ENCODE data around the gene RPL38. TPM values are rescaled to one million over a fixed set of nuclear protein-coding genes. Genes with fewer than 3 reads are reported as not detected.

RPL38 gene
- total RNA-seq, 1 donor, result 649 TPM

GRCh38 chr17:74233937-74234336 is 30.5 kb downstream of the RPL38 start:
- DNase-seq (ENCODE audit: low read depth), result no peak
- H3K4me3 ChIP-seq (ENCODE audit: low read depth, low read length), result no peak overlapping the region
- no peak for TF ChIP-seq CTCF (IDR thresholded peaks at IDR 0.05; ENCODE audit: insufficient read depth, low read depth, low read length)

- H3K4me3 ChIP-seq (ENCODE audit: low read depth, low read length), result no peak overlapping the region
- TF ChIP-seq CTCF (IDR thresholded peaks at IDR 0.05; ENCODE audit: insufficient read depth, low read depth, low read length), result no peak
- DNase-seq (ENCODE audit: low read depth), result no peak
Observed at GRCh38 chr17:74234486-74234885, 31.0 kb downstream of the RPL38 start.

- no peak overlapping the region for H3K4me3 ChIP-seq (ENCODE audit: low read depth, low read length)
- no peak for TF ChIP-seq CTCF (IDR thresholded peaks at IDR 0.05; ENCODE audit: insufficient read depth, low read depth, low read length)
- no peak for DNase-seq (ENCODE audit: low read depth)
Observed at GRCh38 chr17:74235040-74235581, 31.6 kb downstream of the RPL38 start.

- no peak overlapping the region for H3K4me3 ChIP-seq (ENCODE audit: low read depth, low read length)
- DNase-seq (ENCODE audit: low read depth), result no peak
- TF ChIP-seq CTCF (IDR thresholded peaks at IDR 0.05; ENCODE audit: insufficient read depth, low read depth, low read length), result no peak
Observed at GRCh38 chr17:74235911-74236371, 32.5 kb downstream of the RPL38 start.

GRCh38 chr17:74237321-74237720 is 33.8 kb downstream of the RPL38 start:
- no peak for TF ChIP-seq CTCF (IDR thresholded peaks at IDR 0.05; ENCODE audit: insufficient read depth, low read depth, low read length)
- no peak for DNase-seq (ENCODE audit: low read depth)
- no peak overlapping the region for H3K4me3 ChIP-seq (ENCODE audit: low read depth, low read length)

GRCh38 chr17:74239172-74239571 is 35.7 kb downstream of the RPL38 start:
- H3K4me3 ChIP-seq (ENCODE audit: low read depth, low read length), result no peak overlapping the region
- DNase-seq (ENCODE audit: low read depth), result no peak
- TF ChIP-seq CTCF (IDR thresholded peaks at IDR 0.05; ENCODE audit: insufficient read depth, low read depth, low read length), result no peak

- H3K4me3 ChIP-seq (ENCODE audit: low read depth, low read length), result no peak overlapping the region
- TF ChIP-seq CTCF (IDR thresholded peaks at IDR 0.05; ENCODE audit: insufficient read depth, low read depth, low read length), result no peak
- DNase-seq (ENCODE audit: low read depth), result no peak
Observed at GRCh38 chr17:74240618-74241205, 37.2 kb downstream of the RPL38 start.
